ENCODE results near the gene MAX. TPM values are rescaled to one million over a fixed set of nuclear protein-coding genes. Genes with fewer than 3 reads are reported as not detected.

MAX gene
- total and polyA plus RNA-seq, 2 of the 8 experiments (the other 6 are each of a cell fraction or from before 2014, with no cell fraction given): 36.9 to 65.1 TPM

GRCh38 chr14:65142914-65143625 is 40.8 kb upstream of the MAX start (continued):
- TF ChIP-seq RAD21 (IDR thresholded peaks at IDR 0.05 in 1 of 2, conservative IDR thresholded peaks at IDR 0.05 in 1 of 2; ENCODE audit: low read depth in 2 of 2, low read length in 2 of 2): no peak
- TF ChIP-seq POLR2A (IDR thresholded peaks at IDR 0.05; ENCODE audit: control extremely low read depth in 1 of 2, low read depth in 2 of 2, low read length in 2 of 2): no peak
